Transverse colon (tissue), 4 donors: Measurements from ENCODE around the gene BST2. TPM values are rescaled to one million over a fixed set of nuclear protein-coding genes. Genes with fewer than 3 reads are reported as not detected.

Experiments
- DNase-seq: peaks from one replicate; pipeline ENCODE4 v3.0.0-alpha.2; 2019
- H3K27ac ChIP-seq, 4 donors: fragments of 200-600 bp; sonication (generic); 2 replicates each; pipeline ENCODE4 v1.5.1; 2016 to 2018; ENCODE audit warnings: inconsistent platforms in 4 of 4
- H3K27me3 ChIP-seq: fragments of 200-600 bp; sonication (generic); 2 replicates; pipeline ENCODE4 v1.5.1; 2017; ENCODE audit warnings: inconsistent platforms
- H3K36me3 ChIP-seq, 4 donors: fragments of 200-600 bp; sonication (generic); 2 replicates each; pipeline ENCODE4 v1.5.1; 2017 to 2019; ENCODE audit warnings: inconsistent platforms in 4 of 4
- H3K4me1 ChIP-seq, 4 donors: fragments of 200-600 bp; sonication (generic); 2 replicates each; pipeline ENCODE4 v1.5.1; 2017 to 2020; ENCODE audit warnings: inconsistent platforms in 4 of 4
- H3K4me3 ChIP-seq, 4 donors: fragments of 200-600 bp; sonication (generic); 1 replicate in 1 of 4; 2 replicates in 3 of 4; pipeline versions ENCODE4 v1.5.1 to v1.6.1; 2017 to 2019; ENCODE audit warnings: inconsistent platforms in 4 of 4
- H3K9me3 ChIP-seq, 2 donors: fragments of 200-600 bp; sonication (generic); 2 replicates each; pipeline ENCODE4 v1.5.1; 2017 to 2019; ENCODE audit warnings: inconsistent platforms in 2 of 2
- EP300 ChIP-seq: sonication (generic); formaldehyde crosslinking; IDR thresholded peaks from one replicate; pipeline ENCODE4 v1.6.1; 2017; ENCODE audit warnings: antibody characterized with exemption, low read depth
- POLR2A ChIP-seq: fragments of 450-650 bp; IDR thresholded peaks from one replicate; pipeline ENCODE4 v1.6.1; 2016; ENCODE audit warnings: antibody characterized with exemption, mild to moderate bottlenecking, moderate library complexity
- POLR2AphosphoS5 ChIP-seq, 3 donors: sonication (generic); formaldehyde crosslinking; IDR thresholded peaks; one replicate each; pipeline ENCODE4 v1.6.1; 2016; ENCODE audit warnings: antibody characterized with exemption in 3 of 3
- WGBS, 2 donors: methylation state at CpG; one replicate each; pipeline ENCODE4 v1.1.5; 2018; ENCODE audit warnings: low coverage in 1 of 2; 5-methylcytosine and 5-hydroxymethylcytosine counted together
- in situ Hi-C, 4 donors: fragments of 200-750 bp; cut with MboI; loops; one replicate each; pipeline versions ENCODE4 v1.15.0 to v1.15.1; 2017; ENCODE audit warnings: low sequenced_read_pairs in 3 of 4, low pct_ligation_motif_present in 1 of 4, low pct_unique_long_range_greater_than_20kb in 1 of 4
- intact Hi-C: fragments of 100-400 bp; cut with DNase I; formaldehyde crosslinking; loops from one replicate; pipeline ENCODE4 v1.15.1; 2023; ENCODE audit warnings: low total_unique reads
- total RNA-seq, 4 donors: library from RNA; depleted of rRNA; stranded (reverse); fragments of >200 nt; gene quantifications; one replicate each; pipeline ENCODE4 v1.1.0, GENCODE V29; 2016
- TF ChIP-seq, protein P1 (sequence below), 5 experiments: fragments of 200-600 bp in 3 of 5; fragments of 450-650 bp in 2 of 5; sonication (generic) in 3 of 5; IDR thresholded peaks; 1 replicate in 2 of 5; 2 replicates in 3 of 5; pipeline ENCODE4 v1.5.1; 2016 to 2017; ENCODE audit warnings: antibody characterized with exemption in 5 of 5, inconsistent platforms in 3 of 5, mild to moderate bottlenecking in 2 of 5, moderate library complexity in 1 of 5

BST2 gene
- total RNA-seq, 4 donors from 2014 or later, result 5.6 to 39.2 (median 19.9) TPM

GRCh38 chr19:17445526-17446165 lies 40.2 kb upstream of the BST2 start:
- Histone ChIP-seq H3K9me3 (no peaks in the 10 kb centered on the region), H3K27me3 (peaks cover 9% of the 10 kb centered on the region)

GRCh38 chr19:17441241-17442021 lies 36.0 kb upstream of the BST2 start:
- H3K27ac ChIP-seq, result no peak overlapping the region
- H3K36me3 ChIP-seq, result no peaks in the 10 kb centered on the region
- intact Hi-C loops (no loop called here), in situ Hi-C loops (no loop called here)
- no peak overlapping the region for H3K4me3 ChIP-seq
- H3K27me3 ChIP-seq, result no peaks in the 10 kb centered on the region
- no peaks in the 10 kb centered on the region for H3K9me3 ChIP-seq
- TF ChIP-seq, protein P1, sequence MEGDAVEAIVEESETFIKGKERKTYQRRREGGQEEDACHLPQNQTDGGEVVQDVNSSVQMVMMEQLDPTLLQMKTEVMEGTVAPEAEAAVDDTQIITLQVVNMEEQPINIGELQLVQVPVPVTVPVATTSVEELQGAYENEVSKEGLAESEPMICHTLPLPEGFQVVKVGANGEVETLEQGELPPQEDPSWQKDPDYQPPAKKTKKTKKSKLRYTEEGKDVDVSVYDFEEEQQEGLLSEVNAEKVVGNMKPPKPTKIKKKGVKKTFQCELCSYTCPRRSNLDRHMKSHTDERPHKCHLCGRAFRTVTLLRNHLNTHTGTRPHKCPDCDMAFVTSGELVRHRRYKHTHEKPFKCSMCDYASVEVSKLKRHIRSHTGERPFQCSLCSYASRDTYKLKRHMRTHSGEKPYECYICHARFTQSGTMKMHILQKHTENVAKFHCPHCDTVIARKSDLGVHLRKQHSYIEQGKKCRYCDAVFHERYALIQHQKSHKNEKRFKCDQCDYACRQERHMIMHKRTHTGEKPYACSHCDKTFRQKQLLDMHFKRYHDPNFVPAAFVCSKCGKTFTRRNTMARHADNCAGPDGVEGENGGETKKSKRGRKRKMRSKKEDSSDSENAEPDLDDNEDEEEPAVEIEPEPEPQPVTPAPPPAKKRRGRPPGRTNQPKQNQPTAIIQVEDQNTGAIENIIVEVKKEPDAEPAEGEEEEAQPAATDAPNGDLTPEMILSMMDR (IDR thresholded peaks at IDR 0.05), result peak in 4 of 5 experiments; percentile 17 to 22 (median 20)
- TF ChIP-seq POLR2AphosphoS5 (IDR thresholded peaks at IDR 0.05), result no peak
- H3K4me1 ChIP-seq, result no peaks in the 10 kb centered on the region
- 38 to 65% methylated on average over 4 to 8 of the region's 8 CpGs for WGBS, 2 donors
- DNase-seq, result no peak

More at GRCh38 chr19:17445526-17446165, 40.2 kb upstream of the BST2 start:
- no peak overlapping the region for H3K27ac ChIP-seq
- WGBS, 2 donors, result 78 to 100% methylated on average over 1 of the region's 1 CpG
- no peaks in the 10 kb centered on the region for H3K36me3 ChIP-seq
- in situ Hi-C loops, result no loop called here
- no peak overlapping the region for H3K4me3 ChIP-seq
- DNase-seq, result no peak
- intact Hi-C loops, result no loop called here
- TF ChIP-seq, protein P1 (IDR thresholded peaks at IDR 0.05), result no peak
- no peak for TF ChIP-seq POLR2AphosphoS5 (IDR thresholded peaks at IDR 0.05)
- no peak for TF ChIP-seq POLR2A
- no peak for TF ChIP-seq EP300
- H3K4me1 ChIP-seq, result peaks cover 0 to 8% (median 6%) of the 10 kb centered on the region in 4 donors

GRCh38 chr19:17436874-17437267 lies 31.4 kb upstream of the BST2 start:
- in situ Hi-C loops, result no loop called here
- Histone ChIP-seq H3K36me3 (no peaks in the 10 kb centered on the region), H3K27me3 (no peaks in the 10 kb centered on the region), H3K9me3 (no peaks in the 10 kb centered on the region), H3K27ac (no peak overlapping the region), H3K4me1 (no peaks in the 10 kb centered on the region), H3K4me3 (no peak overlapping the region)
- 64 to 81% methylated on average over 4 to 7 of the region's 7 CpGs for WGBS, 2 donors
- intact Hi-C loops, result no loop called here
- TF ChIP-seq POLR2A (no peak), POLR2AphosphoS5 (IDR thresholded peaks at IDR 0.05) (no peak), EP300 (no peak)
- TF ChIP-seq, protein P1 (IDR thresholded peaks at IDR 0.05), result no peak
- no peak for DNase-seq

GRCh38 chr19:17436094-17436873 lies 30.9 kb upstream of the BST2 start:
- TF ChIP-seq, protein P1 (IDR thresholded peaks at IDR 0.05), result no peak
- TF ChIP-seq EP300 (no peak), POLR2A (no peak), POLR2AphosphoS5 (IDR thresholded peaks at IDR 0.05) (no peak)
- no peak for DNase-seq
- Histone ChIP-seq H3K27ac (no peak overlapping the region), H3K4me1 (no peaks in the 10 kb centered on the region), H3K9me3 (no peaks in the 10 kb centered on the region), H3K36me3 (no peaks in the 10 kb centered on the region), H3K4me3 (no peak overlapping the region), H3K27me3 (no peaks in the 10 kb centered on the region)
- WGBS, 2 donors, result 96% methylated on average over 22 of the region's 25 CpGs; no CpG with 5 or more reads in 1 of the 2 donors
- in situ Hi-C loops, result no loop called here
- intact Hi-C loops, result no loop called here
